Epithelial cell of esophagus (primary cell): Measurements from ENCODE around the gene NPAS2.

Experiments used
- DNase-seq: peaks from one replicate; pipeline ENCODE4 v3.0.0; 2010; ENCODE audit warnings: low read depth
- H3K4me3 ChIP-seq: 2 replicates; pipeline ENCODE4 v1.5.1; 2011; ENCODE audit warnings: mild to moderate bottlenecking, low read length, control low read depth
- CTCF ChIP-seq: IDR thresholded peaks from 2 replicates; pipeline ENCODE4 v1.5.1; 2011; ENCODE audit warnings: low read depth, mild to moderate bottlenecking, low read length, control low read depth, inconsistent platforms; ENCODE audit not compliant: insufficient read depth; ENCODE audit errors: missing control alignments

NPAS2 gene

GRCh38 chr2:100806550-100806949 lies 13.4 kb upstream of the NPAS2 start:
- peak; percentile 31 for DNase-seq
- TF ChIP-seq CTCF = no peak
- no peak overlapping the region for H3K4me3 ChIP-seq

- no peak for TF ChIP-seq CTCF
- DNase-seq = no peak
- H3K4me3 ChIP-seq = no peak overlapping the region
These were observed 12.2 kb upstream of the NPAS2 start for GRCh38 chr2:100807707-100808106.

- no peak overlapping the region for H3K4me3 ChIP-seq
- no peak for DNase-seq
- no peak for TF ChIP-seq CTCF
These were observed 11.4 kb upstream of the NPAS2 start for GRCh38 chr2:100808582-100808981.

- DNase-seq = no peak
- no peak overlapping the region for H3K4me3 ChIP-seq
- TF ChIP-seq CTCF = no peak
These were observed 10.4 kb upstream of the NPAS2 start for GRCh38 chr2:100809506-100809905.

- TF ChIP-seq CTCF = no peak
- DNase-seq = no peak
- H3K4me3 ChIP-seq = no peak overlapping the region
These were observed 9.3 kb upstream of the NPAS2 start for GRCh38 chr2:100810603-100811145.

GRCh38 chr2:100812116-100812515 lies 7.8 kb upstream of the NPAS2 start:
- H3K4me3 ChIP-seq = no peak overlapping the region
- TF ChIP-seq CTCF = no peak
- no peak for DNase-seq

- DNase-seq = no peak
- no peak overlapping the region for H3K4me3 ChIP-seq
- no peak for TF ChIP-seq CTCF
These were observed 7.4 kb upstream of the NPAS2 start for GRCh38 chr2:100812573-100812972.
